Endothelial cell (in vitro differentiated cells): ENCODE measurements around the gene ERC2. TPM values are rescaled to one million over a fixed set of nuclear protein-coding genes. Genes with fewer than 3 reads are reported as not detected.

ENCODE experiments used
- DNase-seq: peaks from one replicate; pipeline ENCODE4 v3.0.0; 2021; ENCODE audit warnings: low spot score
- H3K27ac Mint-ChIP-seq: one replicate; pipeline ENCODE4 v1.8.0; 2021; ENCODE audit warnings: mixed read lengths, inconsistent platforms; ENCODE audit not compliant: unreplicated experiment
- H3K27me3 Mint-ChIP-seq: one replicate; pipeline ENCODE4 v1.8.0; 2021; ENCODE audit warnings: mild to moderate bottlenecking, moderate library complexity, mixed read lengths, inconsistent platforms; ENCODE audit not compliant: unreplicated experiment
- H3K36me3 Mint-ChIP-seq: one replicate; pipeline ENCODE4 v1.8.0; 2021; ENCODE audit warnings: mild to moderate bottlenecking, low read depth, mixed read lengths, inconsistent platforms; ENCODE audit not compliant: unreplicated experiment
- H3K4me1 Mint-ChIP-seq: one replicate; pipeline ENCODE4 v1.8.0; 2021; ENCODE audit warnings: mild to moderate bottlenecking, mixed read lengths, inconsistent platforms; ENCODE audit not compliant: unreplicated experiment
- H3K4me3 Mint-ChIP-seq: one replicate; pipeline ENCODE4 v1.8.0; 2021; ENCODE audit warnings: mild to moderate bottlenecking, mixed read lengths, inconsistent platforms; ENCODE audit not compliant: unreplicated experiment
- H3K9me3 Mint-ChIP-seq: one replicate; pipeline ENCODE4 v1.8.0; 2021; ENCODE audit warnings: mixed read lengths, inconsistent platforms; ENCODE audit not compliant: unreplicated experiment
- CTCF ChIP-seq: fragments of 200-600 bp; sonication (generic); IDR thresholded peaks from one replicate; pipeline ENCODE4 v1.5.0; 2021; ENCODE audit warnings: antibody characterized with exemption; ENCODE audit not compliant: unreplicated experiment
- total RNA-seq: library from RNA; stranded (reverse); fragmentation: NEBNext Ultra II Directional; extraction: Animal tissue kit (Norgen Biotek cat#: 25700); gene quantifications from one replicate; pipeline ENCODE4 v1.2.1, GENCODE V29; 2021; ENCODE audit not compliant: unreplicated experiment

Gene ERC2
- total RNA-seq, 1 donor from 2014 or later = 20.5 TPM

DNA sequence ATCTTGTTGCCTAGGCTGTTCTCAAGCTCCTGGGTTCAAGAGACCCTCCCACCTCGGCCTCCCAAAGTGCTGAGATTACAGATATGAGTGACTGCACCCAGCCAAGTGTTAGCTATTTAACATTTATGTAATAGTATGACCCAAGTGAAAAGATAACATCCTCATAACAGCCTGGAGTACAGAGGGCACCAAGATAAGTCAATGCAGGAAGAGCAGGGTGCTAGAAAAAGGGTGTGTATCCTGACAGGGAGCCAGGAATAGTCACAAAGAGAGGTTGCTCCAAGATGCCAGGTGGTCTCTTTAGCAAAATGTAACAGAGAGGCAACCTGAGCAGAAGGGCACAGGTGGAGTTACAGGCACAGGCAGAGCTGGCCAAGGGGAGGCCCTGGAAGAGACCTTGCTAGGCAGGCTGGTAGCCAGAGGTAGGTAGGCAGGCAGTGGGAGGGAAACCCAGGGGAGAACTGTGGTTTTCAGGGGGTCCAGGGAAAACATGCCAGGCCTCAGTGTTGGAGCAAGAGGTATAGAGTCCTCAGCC is 277.4 kb downstream of the ERC2 start:
- no peak overlapping the region for H3K27ac Mint-ChIP-seq

GRCh38 chr3:56190130-56190529 is 278.1 kb downstream of the ERC2 start:
- Mint-ChIP-seq H3K27ac (no peak overlapping the region), H3K4me3 (no peak overlapping the region), H3K9me3 (no peaks in the 10 kb centered on the region), H3K36me3 (no peaks in the 10 kb centered on the region), H3K4me1 (no peaks in the 10 kb centered on the region), H3K27me3 (no peaks in the 10 kb centered on the region)
- no peak for DNase-seq
- no peak for TF ChIP-seq CTCF

More for the DNA sequence above, 277.4 kb downstream of the ERC2 start:
- Mint-ChIP-seq H3K27me3 (peaks cover 2% of the 10 kb centered on the region), H3K36me3 (no peaks in the 10 kb centered on the region), H3K4me1 (no peaks in the 10 kb centered on the region), H3K4me3 (no peak overlapping the region), H3K9me3 (no peaks in the 10 kb centered on the region)
- TF ChIP-seq CTCF = no peak
- no peak for DNase-seq

DNA sequence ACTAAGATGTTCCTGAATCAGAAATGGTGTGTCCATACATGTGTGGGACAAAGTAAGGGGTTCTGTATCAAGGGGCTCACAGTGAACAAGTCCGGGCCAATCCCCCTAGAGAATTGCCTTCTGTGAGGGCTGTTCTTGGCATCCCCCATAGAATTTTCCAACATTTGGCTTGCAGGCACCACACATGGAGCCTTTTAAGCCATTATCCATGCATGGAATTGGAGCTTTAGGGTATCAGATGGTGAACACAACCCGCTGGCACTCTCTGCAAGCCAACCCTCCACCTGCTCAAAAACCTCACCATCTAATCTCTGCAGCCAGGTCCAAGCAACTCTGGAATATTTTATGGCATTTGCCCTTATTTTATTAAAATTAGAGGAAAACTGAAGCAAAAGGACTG is 278.7 kb downstream of the ERC2 start:
- Mint-ChIP-seq H3K27ac (no peak overlapping the region), H3K4me3 (no peak overlapping the region), H3K9me3 (no peaks in the 10 kb centered on the region), H3K36me3 (no peaks in the 10 kb centered on the region), H3K4me1 (no peaks in the 10 kb centered on the region), H3K27me3 (no peaks in the 10 kb centered on the region)
- DNase-seq = no peak
- no peak for TF ChIP-seq CTCF

- H3K27ac Mint-ChIP-seq = no peak overlapping the region
- no peaks in the 10 kb centered on the region for H3K9me3 Mint-ChIP-seq
- no peak for DNase-seq
- no peaks in the 10 kb centered on the region for H3K27me3 Mint-ChIP-seq
- TF ChIP-seq CTCF = no peak
- H3K36me3 Mint-ChIP-seq = no peaks in the 10 kb centered on the region
- H3K4me1 Mint-ChIP-seq = no peaks in the 10 kb centered on the region
- no peak overlapping the region for H3K4me3 Mint-ChIP-seq
Measured at GRCh38 chr3:56188201-56188600, 280.1 kb downstream of the ERC2 start.

GRCh38 chr3:56187051-56187450 is 281.2 kb downstream of the ERC2 start:
- Mint-ChIP-seq H3K4me1 (no peaks in the 10 kb centered on the region), H3K27me3 (no peaks in the 10 kb centered on the region), H3K36me3 (no peaks in the 10 kb centered on the region), H3K4me3 (no peak overlapping the region), H3K9me3 (no peaks in the 10 kb centered on the region), H3K27ac (no peak overlapping the region)
- DNase-seq = no peak
- no peak for TF ChIP-seq CTCF
